Trophoblast cell (in vitro differentiated cells and primary cell): ENCODE results near the gene CCDC57.

ENCODE experiments used
- DNase-seq, 2 donors: peaks; one replicate each; pipeline ENCODE4 v3.0.0-alpha.2; 2016
- H2AFZ ChIP-seq: 2 replicates; pipeline ENCODE4 v1.6.1; 2013; ENCODE audit warnings: low read length, moderate library complexity, mild to moderate bottlenecking; ENCODE audit not compliant: insufficient read depth, poor library complexity
- H2AK5ac ChIP-seq: 2 replicates; pipeline ENCODE4 v1.6.1; 2013; ENCODE audit warnings: mild to moderate bottlenecking, low read length
- H2BK120ac ChIP-seq: 2 replicates; pipeline ENCODE4 v1.6.1; 2013; ENCODE audit warnings: low read length, mild to moderate bottlenecking, moderate library complexity; ENCODE audit not compliant: insufficient read depth, poor library complexity
- H2BK12ac ChIP-seq: 2 replicates; pipeline ENCODE4 v1.6.1; 2013; ENCODE audit warnings: mild to moderate bottlenecking, low read length, moderate library complexity
- H2BK5ac ChIP-seq: 2 replicates; pipeline ENCODE4 v1.6.1; 2013; ENCODE audit warnings: low read length, low read depth, moderate library complexity, mild to moderate bottlenecking; ENCODE audit not compliant: poor library complexity
- H3K14ac ChIP-seq: 2 replicates; pipeline ENCODE4 v1.6.1; 2013; ENCODE audit warnings: mild to moderate bottlenecking, low read length
- H3K18ac ChIP-seq: 2 replicates; pipeline ENCODE4 v1.6.1; 2013; ENCODE audit warnings: mild to moderate bottlenecking, low read length
- H3K23ac ChIP-seq: 2 replicates; pipeline ENCODE4 v1.6.1; 2013; ENCODE audit warnings: low read length
- H3K27ac ChIP-seq: 2 replicates; pipeline ENCODE4 v1.5.1; 2013; ENCODE audit warnings: low read depth, mild to moderate bottlenecking, inconsistent platforms, low read length, moderate library complexity
- H3K27me3 ChIP-seq: 2 replicates; pipeline ENCODE4 v1.6.1; 2013; ENCODE audit warnings: inconsistent platforms, mild to moderate bottlenecking, low read length, moderate library complexity; ENCODE audit not compliant: insufficient read depth
- H3K36me3 ChIP-seq, 2 experiments: 1 replicate in 1 of 2; 2 replicates in 1 of 2; pipeline ENCODE4 v1.6.1; 2013; ENCODE audit warnings: low read length in 2 of 2, mild to moderate bottlenecking in 2 of 2, moderate library complexity in 1 of 2; ENCODE audit not compliant: insufficient read depth in 2 of 2, control insufficient read depth in 1 of 2
- H3K4ac ChIP-seq: 2 replicates; pipeline ENCODE4 v1.6.1; 2013; ENCODE audit warnings: low read depth, mild to moderate bottlenecking, low read length, moderate library complexity
- H3K4me1 ChIP-seq, 2 experiments: 1 replicate in 1 of 2; 2 replicates in 1 of 2; pipeline ENCODE4 v1.6.1; 2013; ENCODE audit warnings: low read length in 2 of 2, mild to moderate bottlenecking in 2 of 2, moderate library complexity in 1 of 2; ENCODE audit not compliant: insufficient read depth in 2 of 2, control insufficient read depth in 1 of 2
- H3K4me2 ChIP-seq: 2 replicates; pipeline ENCODE4 v1.6.1; 2013; ENCODE audit warnings: inconsistent platforms, mild to moderate bottlenecking, low read length, moderate library complexity
- H3K4me3 ChIP-seq: 2 replicates; pipeline ENCODE4 v1.5.1; 2013; ENCODE audit warnings: mild to moderate bottlenecking, low read depth, low read length, inconsistent platforms
- H3K79me1 ChIP-seq: one replicate; pipeline ENCODE4 v1.6.1; 2013; ENCODE audit warnings: low read length
- H3K79me2 ChIP-seq: 2 replicates; pipeline ENCODE4 v1.6.1; 2013; ENCODE audit warnings: low read length, mild to moderate bottlenecking; ENCODE audit not compliant: control insufficient read depth, insufficient read depth, poor library complexity
- H3K9ac ChIP-seq: 2 replicates; pipeline ENCODE4 v1.6.1; 2013; ENCODE audit warnings: mild to moderate bottlenecking, low read length
- H3K9me3 ChIP-seq: 2 replicates; pipeline ENCODE4 v1.6.1; 2013; ENCODE audit warnings: low read depth, mild to moderate bottlenecking, control low read depth, inconsistent platforms, low read length; ENCODE audit not compliant: insufficient read depth
- H4K12ac ChIP-seq: 2 replicates; pipeline ENCODE4 v1.6.1; 2013; ENCODE audit warnings: low read depth, mild to moderate bottlenecking, low read length, moderate library complexity
- H4K8ac ChIP-seq: 2 replicates; pipeline ENCODE4 v1.6.1; 2013; ENCODE audit warnings: low read depth, mild to moderate bottlenecking, low read length, moderate library complexity
- H4K91ac ChIP-seq: one replicate; pipeline ENCODE4 v1.6.1; 2013; ENCODE audit warnings: low read depth, mild to moderate bottlenecking, low read length, moderate library complexity
- WGBS: extraction: QIAGEN DNeasy Blood & Tissue Kit; methylation state at CpG from one replicate; pipeline ENCODE4 v1.1.7; 2013; ENCODE audit warnings: missing lambda C conversion rate; ENCODE audit not compliant: insufficient read length, insufficient coverage; ENCODE audit errors: extremely low coverage; 5-methylcytosine and 5-hydroxymethylcytosine counted together

Gene CCDC57

GRCh38 chr17:82149401-82150099 is 63.1 kb downstream of the CCDC57 start:
- Histone ChIP-seq H3K9me3 (peaks cover 2% of the 10 kb centered on the region), H3K36me3 (peaks cover 5% of the 10 kb centered on the region in 2 experiments), H3K9ac (no peak overlapping the region), H2AFZ (no peak overlapping the region), H2BK120ac (no peak overlapping the region), H4K8ac (no peak overlapping the region), H3K4me2 (no peak overlapping the region), H4K91ac (no peak overlapping the region), H3K14ac (no peak overlapping the region), H3K23ac (no peak overlapping the region), H3K27ac (no peak overlapping the region), H3K4me3 (no peak overlapping the region), H3K79me2 (no peaks in the 10 kb centered on the region), H2AK5ac (no peak overlapping the region), H3K79me1 (no peaks in the 10 kb centered on the region), H3K27me3 (no peaks in the 10 kb centered on the region), H2BK12ac (no peak overlapping the region), H3K18ac (no peak overlapping the region), H4K12ac (no peak overlapping the region), H2BK5ac (no peak overlapping the region), H3K4me1 (peaks cover 9 to 16% of the 10 kb centered on the region in 2 experiments), H3K4ac (no peak overlapping the region)
- no peak for DNase-seq
- no CpG with 5 or more reads among the region's 27 CpGs for WGBS

GRCh38 chr17:82148997-82149396 is 63.6 kb downstream of the CCDC57 start:
- H2BK5ac ChIP-seq = no peak overlapping the region
- no peak overlapping the region for H3K4me2 ChIP-seq
- no peak overlapping the region for H4K12ac ChIP-seq
- H3K4ac ChIP-seq = no peak overlapping the region
- no peak overlapping the region for H3K18ac ChIP-seq
- H2AFZ ChIP-seq = no peak overlapping the region
- WGBS = 100% methylated on average over 1 of the region's 2 CpGs
- no peak overlapping the region for H3K4me3 ChIP-seq
- H4K8ac ChIP-seq = no peak overlapping the region
- H3K36me3 ChIP-seq = peaks cover 0 to 1% of the 10 kb centered on the region in 2 experiments
- H3K14ac ChIP-seq = no peak overlapping the region
- H2BK120ac ChIP-seq = no peak overlapping the region
- no peak overlapping the region for H2AK5ac ChIP-seq
- H3K79me2 ChIP-seq = no peaks in the 10 kb centered on the region
- peaks cover 9 to 16% of the 10 kb centered on the region in 2 experiments for H3K4me1 ChIP-seq
- peaks cover 2% of the 10 kb centered on the region for H3K9me3 ChIP-seq
- DNase-seq = no peak
- H3K27me3 ChIP-seq = no peaks in the 10 kb centered on the region
- no peak overlapping the region for H3K27ac ChIP-seq
- H4K91ac ChIP-seq = no peak overlapping the region
- no peak overlapping the region for H3K23ac ChIP-seq
- no peak overlapping the region for H2BK12ac ChIP-seq
- no peaks in the 10 kb centered on the region for H3K79me1 ChIP-seq
- H3K9ac ChIP-seq = no peak overlapping the region

- H4K91ac ChIP-seq = no peak overlapping the region
- H2BK5ac ChIP-seq = no peak overlapping the region
- no peak for DNase-seq
- no peak overlapping the region for H3K23ac ChIP-seq
- no peak overlapping the region for H3K4ac ChIP-seq
- H3K14ac ChIP-seq = no peak overlapping the region
- H3K79me2 ChIP-seq = no peaks in the 10 kb centered on the region
- no peak overlapping the region for H3K4me3 ChIP-seq
- no peak overlapping the region for H2BK120ac ChIP-seq
- no peak overlapping the region for H2AFZ ChIP-seq
- WGBS = 100% methylated on average over 1 of the region's 1 CpG
- no peak overlapping the region for H2AK5ac ChIP-seq
- H3K36me3 ChIP-seq = peaks cover 0 to 1% of the 10 kb centered on the region in 2 experiments
- no peak overlapping the region for H4K12ac ChIP-seq
- H3K27me3 ChIP-seq = no peaks in the 10 kb centered on the region
- no peak overlapping the region for H3K9ac ChIP-seq
- H4K8ac ChIP-seq = no peak overlapping the region
- H3K18ac ChIP-seq = no peak overlapping the region
- H3K27ac ChIP-seq = no peak overlapping the region
- peaks cover 2% of the 10 kb centered on the region for H3K9me3 ChIP-seq
- peaks cover 3 to 11% of the 10 kb centered on the region in 2 experiments for H3K4me1 ChIP-seq
- H3K4me2 ChIP-seq = no peak overlapping the region
- no peaks in the 10 kb centered on the region for H3K79me1 ChIP-seq
- H2BK12ac ChIP-seq = no peak overlapping the region
These were observed 64.6 kb downstream of the CCDC57 start for GRCh38 chr17:82148011-82148410.

- DNase-seq = no peak
- Histone ChIP-seq H3K79me1 (no peaks in the 10 kb centered on the region), H2BK5ac (no peak overlapping the region), H3K36me3 (peaks cover 0 to 1% of the 10 kb centered on the region in 2 experiments), H2AFZ (no peak overlapping the region), H3K18ac (no peak overlapping the region), H2BK12ac (no peak overlapping the region), H3K27ac (no peak overlapping the region), H3K79me2 (no peaks in the 10 kb centered on the region), H4K8ac (no peak overlapping the region), H3K9me3 (peaks cover 2% of the 10 kb centered on the region), H2AK5ac (no peak overlapping the region), H4K91ac (no peak overlapping the region), H3K9ac (no peak overlapping the region), H3K4ac (no peak overlapping the region), H3K27me3 (no peaks in the 10 kb centered on the region), H3K14ac (no peak overlapping the region), H3K4me1 (peaks cover 0 to 2% of the 10 kb centered on the region in 2 experiments), H2BK120ac (no peak overlapping the region), H3K4me2 (no peak overlapping the region), H3K23ac (no peak overlapping the region), H4K12ac (no peak overlapping the region), H3K4me3 (no peak overlapping the region)
- 100% methylated on average over 5 of the region's 18 CpGs for WGBS
These were observed 65.7 kb downstream of the CCDC57 start for GRCh38 chr17:82146663-82147654.
